ENCODE measurements around the gene ERI3.

- no peak for TF ChIP-seq POLR2A (IDR thresholded peaks at IDR 0.05; ENCODE audit: low read depth, low read length)
- TF ChIP-seq TAF1 (IDR thresholded peaks at IDR 0.05; ENCODE audit: borderline replicate concordance, low read depth, low read length) = no peak
Measured at GRCh38 chr1:44246806-44247205, 108.3 kb downstream of the ERI3 start.

Data from GM12892 (cell line).